GM18517 (cell line): ENCODE results near the gene YWHAH.

ENCODE experiments used
- ATAC-seq: cut with Tn5 transposase; IDR thresholded peaks from one replicate; pipeline ENCODE4 v1.9.1; 2021; ENCODE audit warnings: mild to moderate bottlenecking, moderate library complexity; ENCODE audit not compliant: unreplicated experiment

Gene YWHAH

DNA sequence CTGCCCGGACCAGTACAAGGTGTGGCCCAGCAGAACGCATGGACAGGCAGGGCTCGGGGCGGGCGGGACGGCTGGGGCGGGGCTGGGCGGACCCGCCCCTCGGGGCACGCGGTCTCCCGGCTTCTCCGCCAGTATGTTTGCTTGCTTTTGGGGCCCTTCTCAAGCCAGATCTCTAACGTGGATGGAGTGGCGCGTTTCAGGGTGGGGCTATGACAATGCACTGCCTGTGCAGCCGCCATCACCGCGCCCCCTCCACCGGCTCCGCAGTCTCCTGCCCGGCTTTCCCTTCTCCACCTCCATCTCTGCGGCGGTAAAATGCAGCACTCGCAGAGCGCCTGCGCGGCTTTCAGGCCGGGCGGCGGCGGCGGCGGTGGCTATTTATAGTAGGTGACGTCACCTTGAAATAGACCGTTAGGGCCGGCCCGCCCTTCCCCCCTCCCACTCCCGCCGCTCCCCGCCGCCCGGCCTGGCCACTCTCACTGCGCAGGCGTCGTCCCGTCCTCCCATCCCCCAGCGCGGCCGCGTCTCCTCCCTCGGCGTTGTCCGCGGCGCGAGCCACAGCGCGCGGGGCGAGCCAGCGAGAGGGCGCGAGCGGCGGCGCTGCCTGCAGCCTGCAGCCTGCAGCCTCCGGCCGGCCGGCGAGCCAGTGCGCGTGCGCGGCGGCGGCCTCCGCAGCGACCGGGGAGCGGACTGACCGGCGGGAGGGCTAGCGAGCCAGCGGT lies at the start of gene YWHAH:
Gene YWHAH, plus strand, starts transcription at position 558 of the 722 bp plus-strand sequence. CDS start 199 bp downstream, outside the sequence.
- peak; percentile 50 for ATAC-seq

DNA sequence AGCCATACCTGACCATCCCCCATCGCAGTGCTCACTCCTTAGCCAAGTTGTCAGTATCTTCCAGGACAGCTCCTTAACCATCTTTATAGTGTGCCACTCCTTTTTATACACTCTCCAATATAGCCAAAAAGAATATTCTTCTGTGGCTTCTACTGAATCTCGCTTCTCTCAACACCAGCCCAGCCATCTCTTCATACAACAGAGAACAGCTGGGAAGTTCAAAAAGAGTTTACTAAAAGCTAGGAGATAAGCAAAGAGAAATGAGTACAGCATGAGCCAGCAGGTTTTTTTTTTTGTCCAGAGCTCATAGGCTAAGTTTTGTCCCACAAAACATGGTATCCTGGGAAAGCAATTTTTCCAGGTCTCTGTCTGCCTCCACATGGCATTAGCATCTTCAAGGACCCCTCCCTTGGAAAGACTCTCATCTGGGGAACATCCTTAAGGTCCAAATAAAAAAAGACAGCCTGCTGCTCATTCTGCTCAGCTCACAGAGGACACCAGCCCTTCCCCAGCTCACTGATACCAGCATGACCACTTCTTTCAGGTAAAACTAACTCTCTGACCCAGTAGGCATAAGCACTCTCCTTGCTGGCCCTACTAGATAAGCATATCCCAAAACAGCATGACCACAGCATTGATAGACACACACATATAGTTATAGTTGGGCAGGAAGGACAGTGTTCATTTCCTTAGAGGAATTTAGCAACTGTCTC lies 48.8 kb upstream of the YWHAH start:
- no peak for ATAC-seq

DNA sequence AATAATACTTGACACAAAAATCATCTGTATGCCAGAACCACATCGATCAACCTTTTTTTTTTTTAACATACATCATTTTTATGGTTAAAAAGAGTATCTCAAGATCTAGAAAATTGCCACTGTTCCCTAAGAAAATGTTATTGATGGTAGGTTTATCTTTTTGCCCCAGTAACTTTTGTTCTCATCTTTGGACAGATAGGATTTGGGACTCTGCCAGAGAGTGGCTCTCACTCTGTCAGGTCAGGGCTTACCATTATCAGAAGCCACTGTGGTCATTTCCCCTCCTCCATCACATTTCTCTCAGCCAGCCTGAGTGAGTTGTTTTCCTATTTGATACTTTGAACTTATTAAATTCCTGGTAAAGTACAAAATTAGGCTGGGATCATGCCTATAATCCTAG lies 47.9 kb upstream of the YWHAH start:
- ATAC-seq = no peak

DNA sequence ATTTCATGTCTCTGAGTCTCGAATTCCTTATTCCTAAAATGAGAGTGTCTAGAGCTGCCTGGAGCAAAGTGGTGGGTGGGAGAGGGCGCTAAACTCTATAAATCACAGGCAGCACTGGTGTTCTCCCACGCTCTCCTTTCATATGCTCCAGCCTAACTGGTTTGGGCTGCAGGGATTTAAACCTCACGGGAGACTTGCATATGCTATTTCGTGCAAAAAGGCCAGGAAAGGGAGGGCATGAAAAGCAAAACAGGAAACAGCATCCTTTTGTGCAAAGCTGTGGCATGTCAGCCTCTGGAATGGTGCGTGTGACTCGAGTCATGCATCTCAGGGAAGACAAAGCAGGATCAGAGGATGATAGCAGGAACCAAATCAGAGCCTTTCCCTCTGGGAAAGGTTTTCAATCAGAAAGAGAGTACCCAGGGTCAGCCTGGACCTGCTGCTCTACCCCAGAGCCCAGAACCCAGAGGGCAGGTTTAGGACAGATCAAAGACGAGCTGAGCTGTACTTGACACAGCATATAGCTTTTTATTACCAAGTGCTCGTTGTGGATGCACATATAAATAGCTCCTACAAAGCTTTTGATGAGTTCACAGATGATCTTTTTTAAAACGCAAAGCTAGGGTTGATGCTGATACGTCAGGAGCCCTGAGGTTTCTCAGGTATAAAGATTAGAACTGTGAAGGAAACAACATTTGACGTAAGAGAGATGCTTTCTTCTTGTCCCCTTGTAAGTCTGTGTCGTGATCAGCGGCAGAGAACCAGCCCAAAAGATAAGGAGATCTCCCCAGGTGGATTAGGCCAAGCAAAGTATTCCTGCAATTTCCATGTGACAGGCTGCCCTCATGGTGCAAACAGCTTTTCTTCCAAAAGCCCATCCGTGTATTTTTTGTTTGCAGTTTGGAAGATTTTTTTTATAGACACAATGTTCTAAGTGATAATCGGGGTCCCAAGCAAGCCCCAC lies 46.2 kb upstream of the YWHAH start:
- ATAC-seq = no peak

GRCh38 chr22:31898926-31899325 lies 45.4 kb upstream of the YWHAH start:
- ATAC-seq = no peak

GRCh38 chr22:31899669-31900068 lies 44.7 kb upstream of the YWHAH start:
- no peak for ATAC-seq

DNA sequence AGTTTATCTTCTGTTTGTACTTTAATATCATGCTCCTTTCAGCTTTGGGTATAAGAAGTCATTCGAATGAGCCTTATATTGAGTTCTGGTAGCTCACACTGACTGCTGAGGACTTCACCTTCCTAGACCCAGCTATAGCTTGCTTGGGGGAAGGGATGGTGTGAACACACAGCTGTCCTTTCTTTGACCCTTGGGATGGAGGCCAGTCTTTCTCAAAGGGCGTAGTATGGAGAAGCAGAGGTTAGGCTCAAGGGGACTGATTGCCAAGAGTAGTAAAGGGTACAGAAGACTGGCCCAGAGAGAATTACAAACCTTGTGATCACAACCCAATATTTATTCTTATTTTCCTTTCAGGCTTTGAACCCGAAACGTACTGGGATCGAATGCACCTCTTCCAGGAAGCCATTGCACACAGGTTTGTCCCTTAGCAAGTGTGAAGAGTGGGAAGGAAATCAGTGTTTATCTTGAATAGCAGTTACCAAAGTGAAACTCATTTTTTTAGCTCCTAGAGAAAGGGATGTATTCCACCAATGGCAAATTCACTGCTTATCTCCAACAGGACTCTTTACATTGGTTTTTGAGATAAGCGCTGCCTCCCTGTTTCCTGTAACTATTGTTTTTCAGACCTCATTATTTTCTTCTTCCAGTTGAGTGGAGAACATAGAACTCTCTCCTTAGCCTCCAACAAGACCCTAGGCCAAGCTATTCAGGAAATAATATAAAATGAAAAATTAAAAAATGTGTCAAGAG lies 42.8 kb upstream of the YWHAH start:
- no peak for ATAC-seq

GRCh38 chr22:31904651-31905050 lies 39.7 kb upstream of the YWHAH start:
- ATAC-seq = no peak

- ATAC-seq = no peak
Observed at GRCh38 chr22:31905356-31905755, 39.0 kb upstream of the YWHAH start.

DNA sequence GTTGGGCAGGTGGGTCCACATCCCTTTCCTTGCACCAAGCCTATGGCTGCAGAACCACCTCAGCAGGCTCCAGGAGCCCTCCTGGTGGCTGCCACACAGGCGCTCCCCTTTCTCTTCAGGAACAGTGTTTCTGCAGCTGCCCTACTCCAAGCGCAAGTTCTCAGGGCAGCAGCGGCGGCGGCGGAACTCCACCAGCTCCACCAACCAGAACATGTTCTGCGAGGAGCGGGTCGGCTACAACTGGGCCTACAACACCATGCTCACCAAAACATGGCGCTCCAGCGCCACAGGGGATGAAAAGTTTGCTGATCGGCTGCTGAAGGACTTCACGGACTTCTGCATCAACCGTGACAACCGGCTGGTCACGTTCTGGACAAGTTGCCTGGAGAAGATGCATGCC lies 38.2 kb upstream of the YWHAH start:
- ATAC-seq = no peak

DNA sequence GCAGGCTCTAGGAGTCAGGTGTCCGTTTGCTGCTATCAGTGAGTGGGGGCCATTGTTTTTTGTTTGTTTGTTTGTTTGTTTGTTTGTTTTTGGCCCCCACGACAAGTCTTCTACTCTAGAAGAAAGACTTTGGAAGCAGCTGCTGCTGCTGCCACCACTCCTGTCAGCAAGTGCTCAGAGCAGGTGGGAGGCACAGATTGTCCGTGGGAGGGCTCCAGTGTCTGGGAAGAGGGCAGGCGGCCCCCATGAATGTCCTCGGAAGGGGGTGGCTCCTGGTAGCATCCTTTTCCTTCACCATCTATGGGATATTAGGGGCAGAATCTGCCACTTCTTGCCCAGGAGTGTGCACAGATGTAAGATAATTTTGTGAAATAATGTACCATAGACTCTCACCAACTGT lies 37.8 kb upstream of the YWHAH start:
- ATAC-seq = no peak

DNA sequence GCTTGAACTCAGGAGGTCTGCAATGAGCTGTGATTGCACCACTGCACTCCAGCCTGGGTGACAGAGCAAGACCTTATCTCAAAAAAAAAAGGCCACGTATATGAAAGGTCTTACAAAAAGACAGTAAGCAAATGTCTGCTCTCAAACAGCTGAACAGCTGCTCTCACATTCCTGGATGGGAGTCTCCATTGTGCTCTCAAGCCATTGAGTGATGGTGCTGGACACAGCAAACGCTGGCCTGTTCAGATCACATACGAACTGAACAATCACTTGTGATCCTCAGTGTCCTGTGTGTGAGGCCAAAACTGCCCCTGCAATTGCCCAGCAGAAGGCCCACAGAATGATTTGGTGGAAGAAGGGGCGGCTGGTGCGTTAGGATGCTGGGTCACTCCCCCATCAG lies 34.4 kb upstream of the YWHAH start:
- no peak for ATAC-seq

DNA sequence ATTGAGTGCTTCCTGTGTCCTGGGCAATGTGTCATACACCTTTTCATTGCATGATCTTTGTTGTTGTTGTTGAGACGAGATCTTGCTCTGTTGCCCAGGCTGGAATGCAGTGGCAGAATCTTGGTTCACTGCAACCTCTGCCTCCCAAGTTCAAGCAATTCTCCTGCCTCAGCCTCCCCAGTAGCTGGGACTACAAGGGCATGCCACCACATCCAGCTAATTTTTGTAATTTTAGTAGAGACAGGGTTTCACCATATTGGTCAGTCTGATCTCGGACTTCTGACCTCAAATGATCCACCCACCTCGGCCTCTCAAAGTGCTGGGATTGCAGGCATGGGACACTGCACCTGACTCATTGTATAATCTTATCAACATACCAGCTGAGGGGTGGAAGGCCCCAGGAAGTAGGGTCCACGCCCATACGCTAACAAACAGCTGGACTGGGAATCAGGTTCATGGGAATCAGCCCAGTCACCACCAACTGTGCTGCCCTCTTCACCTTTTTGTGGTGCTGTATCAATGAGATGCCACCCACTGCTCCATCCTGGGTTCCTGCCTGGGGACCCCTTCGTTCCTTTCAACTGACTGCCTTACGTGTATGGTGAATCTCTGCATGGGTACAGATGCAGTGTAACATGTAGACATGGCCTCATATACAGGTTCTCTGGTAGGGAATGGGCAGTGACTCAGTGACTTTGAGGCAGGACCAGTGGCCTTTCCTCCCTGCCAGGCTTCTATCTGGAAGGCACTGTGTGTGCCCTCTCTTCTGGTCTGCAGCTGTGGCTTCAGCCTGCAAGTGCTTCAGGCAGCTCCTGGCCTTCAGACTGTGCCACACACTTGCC lies 32.5 kb upstream of the YWHAH start:
- ATAC-seq = no peak

- ATAC-seq = no peak
Observed at GRCh38 chr22:31912407-31912743, 32.0 kb upstream of the YWHAH start.

GRCh38 chr22:31915586-31915985 lies 28.7 kb upstream of the YWHAH start:
- ATAC-seq = no peak

DNA sequence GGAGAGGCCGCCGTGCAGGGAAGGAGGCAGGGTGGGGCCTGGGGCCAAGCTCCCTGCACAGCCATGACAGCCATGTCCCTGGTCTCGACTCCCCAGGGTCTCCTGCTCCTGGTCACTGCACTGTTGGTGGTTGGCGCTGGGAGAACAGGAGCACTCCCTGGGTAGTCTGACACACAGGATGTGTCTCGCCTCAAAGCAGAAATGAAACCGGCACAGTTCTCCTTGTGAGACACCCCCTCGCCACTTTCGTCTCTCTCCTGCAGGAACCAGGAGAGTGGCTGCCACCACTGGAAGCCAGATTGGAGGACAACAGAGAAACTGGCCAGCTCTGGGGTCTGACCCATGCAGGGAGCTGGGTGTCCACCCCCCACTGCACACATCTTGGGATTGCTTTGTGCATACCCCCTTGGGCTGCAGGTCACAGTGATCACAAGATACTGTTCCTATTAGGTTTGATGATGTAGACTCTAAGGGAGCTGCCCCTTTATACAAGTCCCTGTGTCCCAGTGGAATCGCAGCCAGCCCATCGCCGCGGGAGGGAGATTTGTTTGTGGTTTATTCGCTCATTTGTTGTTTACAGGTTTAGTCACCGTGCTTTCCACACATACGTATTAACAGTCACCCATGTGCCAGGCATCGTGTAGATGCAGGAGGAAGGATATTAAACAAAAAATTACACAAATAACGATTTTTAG lies 27.0 kb upstream of the YWHAH start:
- no peak for ATAC-seq

- no peak for ATAC-seq
Observed at GRCh38 chr22:31919730-31920129, 24.6 kb upstream of the YWHAH start.

- no peak for ATAC-seq
Observed at GRCh38 chr22:31920306-31920705, 24.0 kb upstream of the YWHAH start.

- ATAC-seq = no peak
Observed at GRCh38 chr22:31921106-31921505, 23.2 kb upstream of the YWHAH start.
